Osteocyte (in vitro differentiated cells): ENCODE measurements around the gene COX7B. TPM values are rescaled to one million over a fixed set of nuclear protein-coding genes. Genes with fewer than 3 reads are reported as not detected.

ENCODE experiments used
- DNase-seq: peaks from one replicate; pipeline ENCODE4 v3.0.0; 2021; ENCODE audit warnings: mixed read lengths; ENCODE audit not compliant: unreplicated experiment; ENCODE audit errors: extremely low spot score
- H3K27ac Mint-ChIP-seq: one replicate; pipeline ENCODE4 v1.8.0; 2021; ENCODE audit warnings: mild to moderate bottlenecking, mixed read lengths; ENCODE audit not compliant: unreplicated experiment
- H3K27me3 Mint-ChIP-seq: one replicate; pipeline ENCODE4 v1.8.0; 2021; ENCODE audit warnings: mixed read lengths; ENCODE audit not compliant: unreplicated experiment
- H3K36me3 Mint-ChIP-seq: one replicate; pipeline ENCODE4 v1.8.0; 2021; ENCODE audit warnings: mixed read lengths; ENCODE audit not compliant: unreplicated experiment
- H3K4me1 Mint-ChIP-seq: one replicate; pipeline ENCODE4 v1.8.0; 2021; ENCODE audit warnings: mixed read lengths; ENCODE audit not compliant: unreplicated experiment
- H3K4me3 Mint-ChIP-seq: one replicate; pipeline ENCODE4 v1.8.0; 2021; ENCODE audit warnings: mild to moderate bottlenecking, moderate library complexity, mixed read lengths; ENCODE audit not compliant: unreplicated experiment
- H3K9me3 Mint-ChIP-seq: one replicate; pipeline ENCODE4 v1.8.0; 2021; ENCODE audit warnings: mixed read lengths; ENCODE audit not compliant: unreplicated experiment
- total RNA-seq: library from RNA; stranded (reverse); gene quantifications from 2 replicates; pipeline ENCODE4 v1.2.1, GENCODE V29; 2021
- TF ChIP-seq, protein P1 (sequence below): fragments of 200-600 bp; sonication (generic); IDR thresholded peaks from 2 replicates; pipeline ENCODE4 v1.5.0; 2021; ENCODE audit warnings: antibody characterized with exemption, mild to moderate bottlenecking, moderate library complexity

COX7B gene
- total RNA-seq, 1 donor from 2014 or later: 197 TPM

DNA sequence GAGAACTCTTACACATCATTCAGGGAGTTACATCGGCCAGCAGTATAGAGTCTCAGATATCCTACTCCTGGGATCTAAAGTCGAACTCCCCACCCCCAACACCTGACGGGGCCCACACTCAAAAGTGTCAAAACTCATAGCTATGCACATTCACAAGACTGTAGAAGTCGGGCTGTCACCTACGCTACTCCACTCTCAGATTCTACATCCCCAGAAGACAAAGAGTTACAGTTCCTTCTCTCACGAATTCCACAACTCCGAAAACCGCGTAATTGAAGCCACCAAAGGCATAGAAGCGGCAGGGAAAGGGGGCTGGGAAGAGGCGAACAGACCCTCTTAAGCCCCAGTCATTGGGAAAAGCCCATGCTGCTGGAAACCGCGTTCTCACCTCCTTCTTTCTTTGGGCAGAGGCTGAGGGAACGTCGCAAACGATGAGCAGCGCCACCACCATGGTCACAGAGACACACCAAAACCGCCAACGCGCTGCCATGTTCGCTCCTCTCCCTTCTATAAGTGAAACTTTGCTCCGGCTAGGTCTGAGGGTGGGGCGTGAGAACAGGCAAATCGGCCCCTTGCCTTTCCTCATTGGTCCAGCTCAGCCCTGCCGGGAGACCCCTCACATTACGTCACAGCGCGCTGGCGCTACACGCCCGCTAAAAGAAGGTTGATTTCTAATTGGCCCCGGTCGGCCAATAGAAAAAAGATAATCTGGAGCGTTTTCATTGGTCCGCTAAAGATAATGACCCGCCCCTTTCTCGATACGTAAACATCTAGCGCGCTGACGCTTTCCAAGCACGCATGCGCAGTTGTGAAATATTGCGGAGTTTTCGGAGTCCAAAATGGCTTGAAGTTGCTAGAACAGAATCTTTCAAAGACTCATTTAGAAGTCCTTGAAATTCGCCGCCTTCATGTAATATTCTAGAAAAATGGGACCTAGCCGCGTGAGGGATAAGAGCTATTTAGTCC, 4.1 kb upstream of the COX7B start, which contains the start of gene MAGT1:
TSS of gene MAGT1 (minus strand) at position 515 of the 966 bp plus-strand sequence. CDS start at position 490, 25 bp downstream.
- TF ChIP-seq, protein P1, sequence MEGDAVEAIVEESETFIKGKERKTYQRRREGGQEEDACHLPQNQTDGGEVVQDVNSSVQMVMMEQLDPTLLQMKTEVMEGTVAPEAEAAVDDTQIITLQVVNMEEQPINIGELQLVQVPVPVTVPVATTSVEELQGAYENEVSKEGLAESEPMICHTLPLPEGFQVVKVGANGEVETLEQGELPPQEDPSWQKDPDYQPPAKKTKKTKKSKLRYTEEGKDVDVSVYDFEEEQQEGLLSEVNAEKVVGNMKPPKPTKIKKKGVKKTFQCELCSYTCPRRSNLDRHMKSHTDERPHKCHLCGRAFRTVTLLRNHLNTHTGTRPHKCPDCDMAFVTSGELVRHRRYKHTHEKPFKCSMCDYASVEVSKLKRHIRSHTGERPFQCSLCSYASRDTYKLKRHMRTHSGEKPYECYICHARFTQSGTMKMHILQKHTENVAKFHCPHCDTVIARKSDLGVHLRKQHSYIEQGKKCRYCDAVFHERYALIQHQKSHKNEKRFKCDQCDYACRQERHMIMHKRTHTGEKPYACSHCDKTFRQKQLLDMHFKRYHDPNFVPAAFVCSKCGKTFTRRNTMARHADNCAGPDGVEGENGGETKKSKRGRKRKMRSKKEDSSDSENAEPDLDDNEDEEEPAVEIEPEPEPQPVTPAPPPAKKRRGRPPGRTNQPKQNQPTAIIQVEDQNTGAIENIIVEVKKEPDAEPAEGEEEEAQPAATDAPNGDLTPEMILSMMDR: no peak
- Mint-ChIP-seq H3K4me3 (peak within 1 kb of the TSS; percentile 80), H3K27ac (peak within 1 kb of the TSS; percentile 97), H3K36me3 (no peaks in the 10 kb centered on the region), H3K27me3 (no peaks in the 10 kb centered on the region), H3K9me3 (peaks cover 5% of the 10 kb centered on the region), H3K4me1 (peaks cover 25% of the 10 kb centered on the region)
- peak; percentile 96 for DNase-seq

DNA sequence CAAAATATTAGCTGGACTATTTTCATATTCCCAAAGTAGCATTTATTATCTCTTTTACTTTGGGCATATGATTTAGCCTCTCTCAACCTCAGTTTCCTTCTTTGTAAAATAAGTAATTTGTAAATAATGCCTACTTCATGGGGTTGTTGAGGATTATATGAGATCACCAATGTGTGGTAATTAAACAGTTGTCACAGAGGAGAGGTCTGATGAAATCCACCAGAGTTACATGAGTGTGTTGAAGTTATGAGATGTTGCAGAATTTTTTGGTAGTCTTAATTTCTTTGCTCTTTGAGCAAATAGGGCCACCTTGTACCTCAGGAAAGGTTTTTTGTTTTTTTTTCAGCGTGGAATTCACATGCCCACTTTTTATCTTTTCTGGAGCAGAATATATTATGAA, 1.4 kb downstream of the COX7B start:
- Mint-ChIP-seq H3K36me3 (peaks cover 15% of the 10 kb centered on the region), H3K27ac (peak overlapping the region; percentile 17), H3K4me3 (peak overlapping the region; percentile 83), H3K27me3 (no peaks in the 10 kb centered on the region), H3K4me1 (peaks cover 14% of the 10 kb centered on the region), H3K9me3 (peaks cover 7% of the 10 kb centered on the region)
- TF ChIP-seq, protein P1: no peak
- no peak for DNase-seq

DNA sequence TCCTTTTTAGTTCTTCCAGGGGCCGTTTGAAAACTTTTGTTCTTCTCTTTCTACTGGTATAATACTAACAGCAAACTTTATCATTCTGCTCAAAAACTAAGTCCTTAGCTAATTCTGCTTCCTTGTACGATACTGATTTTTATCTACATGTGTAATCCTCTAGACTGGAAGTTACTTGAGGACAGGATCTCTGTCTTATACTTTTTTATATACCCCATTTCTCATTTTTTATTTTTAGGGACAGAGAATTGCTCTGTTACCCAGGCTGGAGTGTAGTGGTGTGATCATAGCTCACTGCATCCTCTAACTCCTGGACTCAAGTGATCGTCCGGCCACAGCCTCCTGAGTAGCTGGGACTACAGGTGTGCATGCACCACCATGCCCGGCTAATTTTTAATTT, 2.2 kb downstream of the COX7B start:
- peak overlapping the region; percentile 35 for H3K4me3 Mint-ChIP-seq
- no peaks in the 10 kb centered on the region for H3K27me3 Mint-ChIP-seq
- TF ChIP-seq, protein P1: no peak
- peaks cover 15% of the 10 kb centered on the region for H3K36me3 Mint-ChIP-seq
- H3K4me1 Mint-ChIP-seq: peaks cover 14% of the 10 kb centered on the region
- no peak overlapping the region for H3K27ac Mint-ChIP-seq
- no peak for DNase-seq
- peaks cover 7% of the 10 kb centered on the region for H3K9me3 Mint-ChIP-seq

DNA sequence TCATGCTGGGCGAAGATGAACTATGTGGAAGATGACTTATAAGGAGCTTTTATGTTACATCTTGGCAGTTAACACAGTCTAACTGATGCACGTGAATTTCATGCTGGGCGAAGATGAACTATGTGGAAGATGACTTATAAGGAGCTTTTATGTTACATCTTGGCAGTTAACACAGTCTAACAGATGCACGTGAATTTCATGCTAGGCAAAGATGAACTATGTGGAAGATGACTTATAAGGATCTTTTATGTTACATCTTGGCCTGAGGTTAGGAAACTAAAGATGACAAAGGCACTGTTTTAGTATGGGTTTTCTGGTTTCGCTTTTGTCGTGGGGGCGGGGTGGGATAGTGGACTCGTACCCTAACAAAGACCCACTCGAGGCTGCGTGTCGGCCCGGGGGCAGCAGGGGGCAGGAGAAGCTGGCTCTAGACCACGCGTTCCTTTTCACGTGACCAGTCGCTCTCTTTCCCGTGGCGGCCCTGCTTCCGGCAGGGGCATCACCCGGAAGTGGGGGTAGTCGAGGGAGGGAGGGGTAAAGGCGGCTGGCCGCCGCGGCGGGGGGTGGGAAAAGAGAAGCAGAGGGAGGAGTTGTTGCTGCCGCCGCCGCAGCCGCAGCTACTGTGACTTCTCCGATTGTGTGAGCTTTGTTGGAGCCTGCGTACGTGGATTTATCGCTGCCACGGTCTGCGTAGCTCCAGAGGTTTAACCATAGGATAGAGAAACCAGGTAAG, 11.0 kb downstream of the COX7B start, which contains the start of gene ATP7A:
TSS of gene ATP7A (plus strand) at position 586 of the 733 bp plus-strand sequence. CDS start 60,949 bp downstream, outside the sequence.
- H3K36me3 Mint-ChIP-seq: no peaks in the 10 kb centered on the region
- peaks cover 4% of the 10 kb centered on the region for H3K9me3 Mint-ChIP-seq
- H3K27ac Mint-ChIP-seq: peak within 1 kb of the TSS; percentile 97
- DNase-seq: peak; percentile 93
- TF ChIP-seq, protein P1: peak; percentile 58
- H3K27me3 Mint-ChIP-seq: no peaks in the 10 kb centered on the region
- peaks cover 15% of the 10 kb centered on the region for H3K4me1 Mint-ChIP-seq
- H3K4me3 Mint-ChIP-seq: peak within 1 kb of the TSS; percentile 91
